GM21717 (cell line): ENCODE measurements around the gene RFC4.

Experiments used
- ATAC-seq: cut with Tn5 transposase; IDR thresholded peaks from one replicate; pipeline ENCODE4 v1.9.1; 2021; ENCODE audit warnings: mild to moderate bottlenecking, moderate library complexity; ENCODE audit not compliant: unreplicated experiment

Gene RFC4

GRCh38 chr3:186787642-186788481 lies 18.4 kb downstream of the RFC4 start:
- ATAC-seq: no peak

DNA sequence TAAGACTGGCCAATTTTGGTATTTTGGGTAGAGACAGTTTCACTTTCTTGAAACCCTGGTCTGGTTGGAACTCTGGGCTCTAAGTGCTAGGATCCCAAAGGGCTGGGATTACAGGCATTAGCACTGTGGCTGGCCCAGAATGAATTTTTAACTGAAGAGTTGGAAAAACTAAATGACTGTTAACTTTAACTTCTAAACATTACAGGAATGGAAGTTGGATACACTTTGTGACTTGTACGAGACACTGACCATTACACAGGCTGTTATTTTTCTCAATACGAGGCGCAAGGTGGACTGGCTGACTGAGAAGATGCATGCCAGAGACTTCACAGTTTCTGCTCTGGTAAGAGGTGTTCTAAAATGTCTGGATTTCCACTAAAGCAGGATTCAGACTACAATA lies 19.4 kb downstream of the RFC4 start:
- no peak for ATAC-seq

DNA sequence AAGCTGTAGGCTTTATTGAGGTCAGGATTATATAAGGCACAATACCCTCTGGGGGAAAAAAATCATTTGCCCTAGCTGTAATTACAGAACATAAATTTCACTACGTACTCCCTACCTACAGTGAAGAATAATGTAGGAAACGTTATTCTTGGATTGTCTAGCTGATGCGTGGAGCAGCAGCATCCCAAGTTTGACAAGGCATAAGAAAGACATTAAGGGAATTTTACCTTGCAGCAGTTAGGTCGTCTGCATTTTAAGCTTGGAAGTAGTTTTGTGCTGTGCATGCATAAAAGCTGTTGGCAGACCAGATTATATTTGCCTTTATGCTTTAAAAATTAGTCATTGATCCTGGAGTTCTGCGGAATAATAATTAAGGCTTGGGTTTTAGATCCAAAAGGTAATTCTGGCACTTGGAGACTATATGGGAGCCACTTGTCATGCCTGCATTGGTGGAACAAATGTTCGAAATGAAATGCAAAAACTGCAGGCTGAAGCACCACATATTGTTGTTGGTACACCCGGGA lies 20.7 kb downstream of the RFC4 start:
- ATAC-seq: no peak

- no peak for ATAC-seq
Observed at GRCh38 chr3:186784820-186785494, 21.3 kb downstream of the RFC4 start.

GRCh38 chr3:186783731-186784515 lies 22.4 kb downstream of the RFC4 start:
- ATAC-seq: peak; percentile 65

DNA sequence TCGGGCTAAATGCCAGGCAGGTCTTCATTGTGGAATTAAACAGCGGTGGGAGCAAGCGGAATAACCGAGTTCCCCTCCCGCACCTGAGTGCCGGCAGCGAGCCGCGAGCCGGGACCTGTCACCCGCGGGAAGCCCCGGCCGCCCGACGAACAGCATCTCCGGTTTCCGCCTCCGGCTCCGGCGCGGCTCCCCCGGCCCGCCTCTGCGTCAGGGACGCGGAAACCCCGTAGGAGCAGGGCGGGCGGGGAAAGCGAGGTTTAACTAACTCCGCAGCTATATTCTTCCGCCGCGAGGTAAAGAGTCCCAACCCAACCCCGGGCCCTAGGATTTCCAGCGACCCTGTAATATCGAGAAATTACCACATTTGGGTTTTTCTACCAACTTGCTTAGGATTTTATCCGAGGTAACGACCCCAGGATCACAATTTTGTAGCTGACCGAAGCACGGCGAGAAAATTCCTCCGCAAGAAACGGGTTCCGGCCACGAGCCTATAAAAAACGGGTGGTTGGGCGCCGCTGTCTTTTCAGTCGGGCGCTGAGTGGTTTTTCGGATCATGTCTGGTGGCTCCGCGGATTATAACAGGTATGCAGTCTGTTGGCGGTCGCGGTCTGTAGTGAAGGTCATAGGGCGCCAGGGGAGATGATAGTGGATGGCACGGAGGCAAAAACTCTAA lies 23.1 kb downstream of the RFC4 start, which contains the start of gene EIF4A2:
Gene EIF4A2, plus strand, starts transcription at position 520 of the 673 bp plus-strand sequence. Its CDS starts 34 bp downstream, at position 554.
- ATAC-seq: peak; percentile 63

DNA sequence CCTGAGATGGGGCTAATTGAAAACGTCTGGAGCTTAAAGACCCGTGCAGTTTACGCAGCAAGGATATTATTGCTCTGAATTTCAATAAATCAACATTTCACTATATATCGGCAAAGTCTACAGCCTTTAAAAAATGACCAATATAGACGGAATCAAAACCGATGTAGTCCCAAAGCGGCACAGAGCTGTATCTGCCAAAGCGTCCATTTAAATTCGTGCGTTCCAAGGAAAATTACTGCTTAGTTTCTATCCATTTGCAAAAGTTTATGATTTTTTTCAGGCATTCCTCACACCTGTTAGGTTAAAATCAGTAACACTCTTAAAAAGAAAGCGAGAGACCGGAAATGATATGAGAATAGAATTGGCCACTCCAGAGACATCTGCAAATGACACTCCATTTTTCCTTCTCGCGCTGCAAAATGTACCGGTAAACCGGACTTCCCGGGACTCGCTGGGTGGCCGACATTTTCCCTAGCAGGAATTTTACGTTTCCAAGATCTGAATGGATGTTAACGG lies 23.7 kb downstream of the RFC4 start:
- peak; percentile 18 for ATAC-seq

GRCh38 chr3:186779204-186779603 lies 27.1 kb downstream of the RFC4 start:
- ATAC-seq: no peak

- no peak for ATAC-seq
Observed at GRCh38 chr3:186775999-186776398, 30.3 kb downstream of the RFC4 start.

- ATAC-seq: peak; percentile 82
Observed at GRCh38 chr3:186772701-186773417, 33.4 kb downstream of the RFC4 start.

GRCh38 chr3:186772281-186772694 lies 34.0 kb downstream of the RFC4 start:
- peak; percentile 23 for ATAC-seq

GRCh38 chr3:186760897-186761447 lies 45.3 kb downstream of the RFC4 start:
- ATAC-seq: no peak

DNA sequence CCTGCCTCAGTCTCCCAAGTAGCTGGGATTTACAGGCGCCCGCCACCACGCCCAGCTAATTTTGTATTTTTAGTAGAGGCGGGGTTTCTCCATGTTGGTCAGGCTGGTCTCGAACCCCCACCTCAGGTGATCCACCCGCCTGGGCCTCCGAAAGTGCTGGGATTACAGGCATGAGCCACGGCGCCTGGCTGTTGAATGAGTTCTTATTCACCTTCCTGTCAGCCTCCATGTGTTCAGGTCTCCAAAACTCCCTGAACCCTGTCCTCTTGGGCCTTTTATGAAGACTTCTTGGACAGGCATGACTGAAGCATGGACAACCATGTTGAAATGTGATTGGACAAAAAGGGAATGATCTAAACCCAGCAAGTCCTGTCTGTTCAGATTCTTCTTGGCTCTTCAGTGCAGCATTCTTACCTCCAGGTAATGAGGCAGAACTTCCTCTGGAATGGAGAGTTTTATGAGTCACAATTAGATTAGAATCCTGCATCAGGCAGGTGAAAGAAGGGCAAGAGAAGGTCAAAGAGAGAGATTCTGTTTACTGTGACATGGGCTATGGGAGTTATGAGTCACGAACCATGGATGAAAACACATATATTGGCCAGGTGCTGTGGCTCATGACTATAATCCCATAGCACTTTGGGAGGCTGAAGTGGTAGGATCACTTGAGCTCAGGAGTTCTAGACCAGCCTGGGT lies 46.0 kb downstream of the RFC4 start:
- no peak for ATAC-seq

GRCh38 chr3:186759231-186759930 lies 46.9 kb downstream of the RFC4 start:
- ATAC-seq: no peak

GRCh38 chr3:186757686-186758220 lies 48.5 kb downstream of the RFC4 start:
- ATAC-seq: no peak

GRCh38 chr3:186757214-186757613 lies 49.1 kb downstream of the RFC4 start:
- ATAC-seq: no peak

GRCh38 chr3:186754871-186755270 lies 51.4 kb downstream of the RFC4 start:
- ATAC-seq: no peak

- no peak for ATAC-seq
Observed at GRCh38 chr3:186754006-186754405, 52.3 kb downstream of the RFC4 start.
